Neutrophil (primary cell): ENCODE data around the gene ACOX1.

Experiments
- H3K27ac ChIP-seq: fragments of 200-600 bp; sonication (generic); 2 replicates; pipeline ENCODE4 v1.5.1; 2016; ENCODE audit warnings: mild to moderate bottlenecking, moderate library complexity
- H3K27me3 ChIP-seq: fragments of 200-600 bp; sonication (generic); 2 replicates; pipeline ENCODE4 v1.6.0; 2016; ENCODE audit warnings: mild to moderate bottlenecking
- H3K36me3 ChIP-seq: fragments of 200-600 bp; sonication (generic); 2 replicates; pipeline ENCODE4 v1.5.1; 2017
- H3K4me1 ChIP-seq, 2 experiments: fragments of 200-600 bp in 1 of 2; sonication (generic) in 1 of 2; 1 replicate in 1 of 2; 2 replicates in 1 of 2; pipeline versions ENCODE4 v1.5.1 to v1.6.1; 2013 to 2016; ENCODE audit warnings: low read depth in 1 of 2, low read length in 1 of 2, mild to moderate bottlenecking in 1 of 2, moderate library complexity in 1 of 2; ENCODE audit not compliant: control insufficient read depth in 1 of 2, insufficient read depth in 1 of 2
- H3K4me3 ChIP-seq, 2 experiments: fragments of 200-600 bp in 1 of 2; sonication (generic) in 1 of 2; 1 replicate in 1 of 2; 2 replicates in 1 of 2; pipeline ENCODE4 v1.5.1; 2013 to 2016; ENCODE audit warnings: low read depth in 1 of 2, low read length in 1 of 2, mild to moderate bottlenecking in 1 of 2, moderate library complexity in 1 of 2
- H3K9me3 ChIP-seq: fragments of 200-600 bp; sonication (generic); 2 replicates; pipeline ENCODE4 v1.5.1; 2016
- CTCF ChIP-seq: fragments of 200-600 bp; sonication (generic); IDR thresholded peaks from 2 replicates; pipeline ENCODE4 v1.5.1; 2016; ENCODE audit warnings: antibody characterized with exemption

The ACOX1 gene

GRCh38 chr17:75995385-75995925 lies 16.5 kb upstream of the ACOX1 start:
- no peak overlapping the region for H3K4me3 ChIP-seq
- no peak for TF ChIP-seq CTCF
- H3K36me3 ChIP-seq = no peaks in the 10 kb centered on the region
- H3K27ac ChIP-seq = no peak overlapping the region
- H3K4me1 ChIP-seq = peaks cover 33 to 38% of the 10 kb centered on the region in 2 experiments
- H3K27me3 ChIP-seq = no peaks in the 10 kb centered on the region
- H3K9me3 ChIP-seq = no peaks in the 10 kb centered on the region

- no peaks in the 10 kb centered on the region for H3K9me3 ChIP-seq
- TF ChIP-seq CTCF = no peak
- H3K4me1 ChIP-seq = peaks cover 33 to 38% of the 10 kb centered on the region in 2 experiments
- H3K36me3 ChIP-seq = no peaks in the 10 kb centered on the region
- no peak overlapping the region for H3K27ac ChIP-seq
- no peak overlapping the region for H3K4me3 ChIP-seq
- H3K27me3 ChIP-seq = no peaks in the 10 kb centered on the region
Observed at GRCh38 chr17:75994802-75995370, 15.9 kb upstream of the ACOX1 start.

DNA sequence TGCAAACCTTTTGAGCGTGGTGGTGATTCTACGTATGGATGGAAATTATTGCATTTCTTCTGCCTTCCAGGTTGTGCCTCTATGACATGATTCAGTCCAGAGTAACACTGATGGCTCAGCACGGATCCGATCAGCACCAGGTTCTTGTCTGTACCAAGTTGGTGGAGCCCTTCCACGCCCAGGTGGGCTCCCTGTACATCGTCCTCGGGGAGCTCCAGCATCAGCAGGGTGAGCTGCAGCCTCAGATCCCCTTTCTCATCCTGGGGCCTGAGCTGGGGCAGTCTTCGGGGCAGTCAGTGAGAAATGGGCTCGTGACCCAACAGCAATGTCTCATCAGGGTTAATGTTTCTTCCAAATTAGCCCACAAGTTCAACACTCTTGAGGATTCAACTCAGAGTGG lies 12.4 kb upstream of the ACOX1 start:
- no peaks in the 10 kb centered on the region for H3K27me3 ChIP-seq
- no peaks in the 10 kb centered on the region for H3K36me3 ChIP-seq
- H3K4me3 ChIP-seq = no peak overlapping the region
- H3K4me1 ChIP-seq = peaks cover 19 to 24% of the 10 kb centered on the region in 2 experiments
- no peak for TF ChIP-seq CTCF
- H3K9me3 ChIP-seq = no peaks in the 10 kb centered on the region
- H3K27ac ChIP-seq = peak overlapping the region; percentile 76

DNA sequence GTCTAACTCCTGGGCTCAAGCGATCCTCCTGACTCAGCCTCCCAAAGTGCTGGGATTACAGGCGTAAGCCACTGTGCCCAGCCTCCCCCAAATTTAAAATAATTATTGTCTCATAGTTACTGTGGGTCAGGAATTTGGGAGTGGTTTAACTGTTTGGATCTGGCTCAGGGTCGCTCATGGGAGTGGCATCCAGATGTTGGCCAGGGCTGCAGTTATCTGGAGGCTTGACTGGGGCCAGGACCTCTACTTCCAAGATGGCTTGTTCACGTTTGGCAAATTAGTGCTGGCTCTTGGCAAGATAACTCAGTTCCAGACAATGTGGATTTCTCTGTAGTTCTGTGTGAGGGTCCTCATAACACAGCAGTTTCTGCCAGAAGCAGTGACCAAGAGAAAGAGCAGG lies 8.1 kb upstream of the ACOX1 start:
- H3K4me3 ChIP-seq = no peak overlapping the region
- H3K4me1 ChIP-seq = peaks cover 10 to 12% of the 10 kb centered on the region in 2 experiments
- no peaks in the 10 kb centered on the region for H3K36me3 ChIP-seq
- no peaks in the 10 kb centered on the region for H3K27me3 ChIP-seq
- no peak overlapping the region for H3K27ac ChIP-seq
- no peaks in the 10 kb centered on the region for H3K9me3 ChIP-seq
- no peak for TF ChIP-seq CTCF

DNA sequence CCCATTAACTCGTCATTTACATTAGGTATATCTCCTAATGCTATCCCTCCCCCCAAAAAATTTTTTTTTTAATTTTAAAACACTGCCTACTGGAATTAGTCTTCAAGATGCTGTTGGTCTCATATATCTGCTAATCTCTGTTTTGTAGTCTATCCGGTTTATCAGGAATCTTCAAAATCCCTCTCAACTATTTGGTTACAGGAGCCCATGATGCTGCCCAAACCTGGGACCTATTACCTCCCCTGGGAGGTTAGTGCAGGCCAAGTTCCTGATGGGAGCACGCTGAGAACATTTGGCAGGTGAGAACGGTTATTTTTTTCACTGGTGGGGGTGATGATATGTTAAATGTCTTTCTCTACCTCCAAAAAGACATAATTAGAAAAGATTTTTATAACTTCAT lies 7.0 kb upstream of the ACOX1 start:
- TF ChIP-seq CTCF = no peak
- H3K27ac ChIP-seq = no peak overlapping the region
- H3K36me3 ChIP-seq = no peaks in the 10 kb centered on the region
- no peaks in the 10 kb centered on the region for H3K27me3 ChIP-seq
- H3K9me3 ChIP-seq = no peaks in the 10 kb centered on the region
- H3K4me3 ChIP-seq = no peak overlapping the region
- peaks cover 0 to 5% of the 10 kb centered on the region in 2 experiments for H3K4me1 ChIP-seq
